ENCODE measurements around the gene PRKCH. TPM values are rescaled to one million over a fixed set of nuclear protein-coding genes. Genes with fewer than 3 reads are reported as not detected.
A peak's percentile ranks its signal among the peaks of the same experiment; 100 is the strongest.
"Not testable (repeated sequence)": the region's sequence is repeated elsewhere in the genome, so short reads cannot be mapped to it uniquely, and the experiment has no call there.

PRKCH gene
- total RNA-seq, 1 experiment from 2014 or later = 5.0 TPM

DNA sequence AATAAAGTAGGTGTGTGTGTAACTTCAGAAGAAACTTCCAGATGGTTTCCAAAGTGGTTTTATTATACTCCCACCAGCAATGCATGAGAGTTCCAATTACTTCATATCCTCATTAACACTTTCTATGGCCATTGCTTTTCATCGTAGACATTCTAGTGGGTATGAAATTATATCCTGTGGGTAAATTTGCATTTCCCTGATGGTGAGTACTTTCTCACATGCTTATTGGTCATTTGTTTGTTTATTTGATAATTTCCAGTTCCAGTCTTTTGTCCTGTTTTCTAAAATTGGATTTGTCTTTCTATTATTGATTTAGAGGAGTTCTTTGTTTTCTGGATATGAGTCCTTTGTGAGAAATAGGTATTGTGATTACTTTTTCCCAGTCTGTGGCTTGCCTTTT, 70.9 kb downstream of the PRKCH start:
- DNase-seq (ENCODE audit: low spot score) = no peak

DNA sequence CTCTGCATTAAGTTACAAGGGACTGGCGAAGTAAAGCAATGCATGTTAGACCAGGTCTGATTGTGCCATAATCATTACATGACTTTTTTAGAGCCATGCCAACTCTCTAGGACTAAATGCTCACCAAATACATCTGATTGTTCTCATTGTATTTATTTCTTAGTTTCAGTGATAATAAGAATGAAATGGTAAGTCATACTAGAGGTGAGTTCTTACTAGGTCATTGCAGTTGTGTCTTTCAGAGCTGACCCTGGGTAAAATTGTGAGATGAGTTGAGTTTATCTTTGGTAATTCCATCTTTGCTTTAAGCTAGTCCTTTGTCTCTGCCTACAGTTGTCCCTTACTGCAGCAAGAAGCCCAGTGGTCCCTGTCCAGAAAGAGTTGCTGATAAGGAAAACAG, 73.2 kb downstream of the PRKCH start:
- DNase-seq (ENCODE audit: low spot score) = no peak

DNA sequence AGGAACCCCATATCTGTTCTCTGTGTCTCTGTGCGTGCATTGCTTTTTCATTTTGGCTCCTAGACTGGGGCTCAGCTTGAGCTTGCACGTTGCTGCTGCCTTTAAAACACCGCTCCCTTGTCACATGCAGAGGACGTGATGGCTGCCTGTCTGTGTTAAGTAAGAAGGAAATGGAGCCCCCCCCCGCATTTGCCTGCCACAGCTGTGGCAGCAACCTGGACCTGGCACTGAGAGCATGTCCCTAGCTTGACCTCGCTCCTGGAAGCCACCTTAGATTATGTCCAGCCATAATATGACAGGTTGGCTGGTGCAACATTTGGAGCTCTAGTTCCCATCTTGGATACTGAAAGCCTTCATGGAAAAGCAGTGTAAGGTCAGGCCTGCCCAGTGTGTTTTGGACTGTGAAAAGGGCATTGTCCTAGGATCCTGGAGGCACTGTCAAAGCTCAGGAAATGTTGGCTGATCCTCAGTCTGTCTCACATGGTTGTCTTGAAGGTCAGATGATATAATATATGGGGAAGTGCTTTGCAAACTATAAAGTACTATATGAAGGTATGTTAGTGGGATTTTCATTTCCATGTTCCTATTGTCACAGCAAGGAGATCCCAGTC, 73.8 kb downstream of the PRKCH start:
- no peak for DNase-seq (ENCODE audit: low spot score)

DNA sequence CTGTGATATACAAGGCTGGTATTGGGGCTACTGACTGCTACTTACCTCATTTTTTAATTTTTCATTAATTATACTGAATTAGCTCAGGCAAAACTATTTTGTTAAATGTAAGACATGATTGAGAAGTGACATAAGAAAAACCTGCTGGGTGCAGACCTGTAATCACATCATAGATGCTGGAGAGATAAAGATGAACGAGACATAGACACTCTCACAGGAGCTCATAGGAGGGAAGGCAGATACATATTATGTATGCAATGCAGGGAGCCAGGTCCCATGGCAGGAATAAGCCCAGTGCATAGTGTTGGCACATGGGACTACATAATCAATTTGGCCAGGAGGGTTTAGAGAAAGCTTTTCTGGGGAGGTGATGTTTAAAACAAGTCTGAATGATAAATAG, 74.9 kb downstream of the PRKCH start:
- DNase-seq (ENCODE audit: low spot score) = no peak

DNA sequence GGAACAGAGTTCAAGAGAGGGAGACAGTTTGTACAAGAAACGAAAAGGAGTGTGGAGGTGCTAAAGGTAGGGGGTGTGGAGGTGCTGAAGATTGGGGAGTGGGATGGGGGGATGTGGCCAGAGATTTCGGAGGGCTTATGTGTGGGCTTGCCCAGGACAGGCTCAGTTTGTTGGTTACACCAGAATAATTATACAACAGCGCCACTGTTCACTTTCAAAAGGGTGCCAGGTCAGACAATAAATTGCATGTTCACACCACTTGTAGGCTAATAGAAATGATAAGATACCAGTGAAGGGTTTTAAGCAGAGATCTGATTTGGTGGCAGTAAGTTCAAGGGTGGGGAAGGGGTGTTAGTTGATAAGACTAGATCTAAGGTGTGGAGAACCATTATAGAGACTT, 75.3 kb downstream of the PRKCH start:
- DNase-seq (ENCODE audit: low spot score) = no peak

DNA sequence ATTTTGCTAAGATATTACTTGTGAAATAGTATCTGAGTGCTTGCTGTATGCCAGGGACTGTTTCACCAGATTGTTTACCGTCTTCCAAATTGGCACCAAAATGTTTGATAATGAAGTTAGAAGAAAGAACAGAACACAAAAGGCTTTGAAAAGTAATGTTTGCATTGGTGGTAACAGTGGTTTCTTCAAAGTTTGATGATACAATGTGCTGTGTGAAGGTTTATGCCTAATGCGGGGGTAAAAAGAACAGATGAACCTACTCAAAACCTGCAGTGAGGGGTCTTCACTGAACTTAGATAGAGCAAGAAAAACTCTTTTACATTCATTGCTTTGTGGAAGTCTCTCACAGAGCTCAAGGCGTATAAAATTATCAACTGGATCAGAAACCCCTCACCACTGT, 76.2 kb downstream of the PRKCH start:
- DNase-seq (ENCODE audit: low spot score) = no peak

DNA sequence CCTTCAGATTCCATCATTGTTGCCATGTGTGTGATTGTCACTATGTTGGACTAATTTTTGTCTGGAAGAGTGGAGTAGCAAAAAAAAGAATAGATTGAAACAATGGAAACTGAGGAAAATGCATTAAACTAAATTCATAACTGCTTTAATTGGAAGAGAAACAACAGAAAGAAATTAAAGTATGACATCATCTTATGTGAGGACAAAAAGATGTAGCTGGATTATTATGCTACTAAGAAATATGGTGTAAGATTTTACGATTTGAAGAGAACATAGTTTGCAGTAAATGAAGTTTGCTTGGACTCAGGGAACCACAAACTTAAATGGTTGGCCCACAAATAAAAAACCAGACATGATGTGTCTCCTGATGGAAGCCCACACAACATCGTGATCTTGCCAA, 76.8 kb downstream of the PRKCH start:
- no peak for DNase-seq (ENCODE audit: low spot score)

DNA sequence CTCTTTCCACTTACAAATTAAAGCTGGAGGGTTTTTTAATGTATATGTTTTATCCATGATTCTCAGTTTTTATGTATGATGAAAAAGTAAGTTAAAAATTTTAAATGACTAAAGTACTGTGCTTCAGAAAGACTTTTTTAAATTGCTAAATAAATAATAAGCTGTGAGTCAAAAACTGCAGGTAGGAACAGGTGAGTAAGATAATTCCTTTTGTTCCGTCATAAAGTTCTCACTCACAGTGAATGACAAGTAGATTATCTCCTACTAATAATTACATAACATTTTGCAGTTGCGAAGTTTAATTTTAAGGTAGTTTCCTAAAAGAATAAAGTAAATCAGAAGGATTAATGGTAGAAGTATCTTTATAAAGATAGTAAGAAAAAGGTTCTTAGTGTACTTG, 78.0 kb downstream of the PRKCH start:
- no peak for DNase-seq (ENCODE audit: low spot score)

DNA sequence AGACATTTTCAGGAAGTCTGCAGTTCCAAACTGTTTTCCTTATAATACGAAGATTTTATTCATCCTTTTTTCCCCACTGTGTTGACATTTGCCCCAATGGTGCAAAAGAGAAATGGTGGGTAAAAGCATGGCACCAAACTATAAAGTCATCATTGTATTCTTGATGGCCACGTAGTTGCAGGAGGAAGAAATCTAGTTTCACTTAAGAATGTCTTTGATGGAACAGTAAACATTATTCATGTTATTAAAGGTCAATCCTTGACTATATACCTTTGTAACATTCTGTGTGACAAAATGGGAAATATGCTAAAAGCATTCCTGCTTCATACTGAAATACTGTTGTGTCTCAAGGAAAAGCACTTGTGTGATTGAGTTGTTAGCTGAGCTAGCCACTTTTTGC, 80.1 kb downstream of the PRKCH start:
- no peak for DNase-seq (ENCODE audit: low spot score)

DNA sequence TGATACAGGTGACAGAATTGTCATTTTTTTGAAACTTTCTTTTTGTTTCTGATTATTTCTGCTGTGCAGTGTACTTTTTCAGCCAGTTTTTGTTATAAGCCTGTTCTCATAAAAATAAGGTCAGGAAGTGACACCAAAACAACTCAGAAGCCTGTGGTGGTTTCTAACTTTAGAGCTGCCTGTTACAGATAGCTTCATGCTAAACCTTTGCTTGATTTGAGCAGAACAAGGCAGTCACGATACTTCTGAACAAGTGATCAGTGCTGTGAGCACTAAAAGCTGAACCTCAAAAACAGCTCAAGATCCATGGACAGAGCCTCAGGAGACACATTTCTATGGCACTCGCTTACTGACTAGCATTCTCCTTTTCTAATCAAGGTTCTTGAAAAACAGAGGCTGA, 82.0 kb downstream of the PRKCH start:
- no peak for DNase-seq (ENCODE audit: low spot score)

DNA sequence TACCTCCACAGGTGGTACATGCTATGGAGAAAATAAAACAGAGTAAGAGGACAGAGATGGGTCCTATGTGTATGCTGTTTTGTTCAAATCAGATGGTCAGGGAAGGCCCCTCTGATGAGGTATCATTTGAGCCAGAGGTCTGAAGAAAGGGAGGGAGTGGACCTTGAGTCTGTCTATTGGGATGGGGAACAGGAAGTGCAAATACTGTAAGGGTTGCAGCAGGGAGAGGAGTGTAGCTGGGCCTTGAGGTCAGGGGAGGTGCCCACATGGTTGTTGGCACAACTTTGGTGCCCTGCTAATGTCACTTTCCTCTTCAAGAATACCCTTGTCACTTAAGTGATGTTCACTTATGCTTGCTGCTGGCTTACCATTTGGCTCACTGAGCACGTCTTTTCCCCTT, 83.3 kb downstream of the PRKCH start:
- DNase-seq (ENCODE audit: low spot score) = no peak

DNA sequence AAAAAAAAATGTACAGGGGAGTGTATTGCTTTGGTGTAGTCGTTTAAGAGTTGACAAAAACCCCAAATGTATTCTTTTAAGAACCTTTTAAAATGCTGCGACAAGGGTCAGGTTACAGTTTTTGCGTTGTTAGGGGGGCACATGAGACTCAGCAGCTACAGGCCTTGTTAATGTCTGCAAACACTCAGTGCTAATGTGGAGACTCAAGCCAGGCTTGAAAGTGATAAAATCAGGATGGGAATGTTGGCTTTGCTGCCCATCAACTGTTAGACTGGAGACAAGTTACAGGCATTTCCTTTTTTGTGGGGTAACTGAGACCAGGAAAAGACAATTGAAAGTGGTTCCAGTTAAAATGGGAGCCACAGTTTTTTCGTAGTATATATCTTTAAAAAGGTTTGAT, 84.8 kb downstream of the PRKCH start:
- no peak for DNase-seq (ENCODE audit: low spot score)

DNA sequence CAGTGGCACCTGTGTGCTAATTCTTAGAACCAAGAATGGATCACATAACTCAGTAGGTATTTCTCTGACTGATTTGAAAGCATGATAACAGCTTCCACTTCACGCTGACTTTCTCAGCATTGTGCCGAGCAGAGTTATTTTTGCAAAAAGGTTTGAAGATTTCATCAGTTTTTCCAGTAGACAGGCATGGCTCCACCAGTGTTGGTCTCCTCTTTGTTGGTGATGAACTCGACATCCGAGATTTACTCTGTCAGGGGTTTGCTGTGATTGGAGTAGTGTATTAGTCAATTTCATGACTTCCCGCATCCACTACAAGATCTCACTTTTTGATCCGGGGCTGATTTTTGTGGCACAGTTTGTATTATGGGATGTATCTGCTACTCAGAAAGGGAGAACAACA, 85.3 kb downstream of the PRKCH start:
- DNase-seq (ENCODE audit: low spot score) = no peak

DNA sequence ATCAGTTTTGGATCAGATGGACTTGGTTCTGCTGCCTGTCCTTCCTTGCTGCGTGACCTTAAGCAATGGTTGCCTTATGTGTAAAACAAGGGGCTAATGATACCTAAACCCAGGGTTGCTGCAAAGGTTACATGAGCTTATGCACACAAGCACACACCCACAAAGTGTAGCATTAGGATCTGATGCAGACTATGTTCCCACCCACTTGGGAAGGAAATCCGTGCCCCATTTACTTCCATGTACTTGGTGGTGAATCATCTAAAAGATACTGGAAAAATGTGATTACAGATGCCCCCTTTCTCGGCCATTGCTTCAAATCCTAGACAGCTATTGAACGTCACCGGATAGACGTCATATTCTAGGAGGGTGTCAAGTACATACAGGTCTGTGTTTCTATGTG, 87.1 kb downstream of the PRKCH start:
- DNase-seq (ENCODE audit: low spot score) = no peak

DNA sequence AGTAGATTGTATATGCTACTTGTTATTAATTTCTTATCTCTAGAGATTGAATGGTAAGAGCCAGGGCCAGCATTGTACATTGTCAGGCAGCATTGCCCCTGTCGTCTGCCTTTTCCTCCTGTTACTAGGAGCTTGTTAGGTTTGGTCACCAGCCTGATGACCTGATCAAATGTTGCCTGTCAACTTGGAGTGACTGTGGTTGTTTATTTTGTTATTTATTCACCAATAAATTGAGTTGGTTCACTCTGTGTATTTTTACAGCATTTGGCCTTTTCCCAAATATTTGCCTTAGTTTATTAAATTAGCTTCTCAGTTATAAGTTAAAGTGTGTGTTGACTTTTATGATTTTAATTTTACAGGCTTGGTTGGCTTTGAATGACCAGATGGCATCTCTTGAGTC, 88.4 kb downstream of the PRKCH start:
- DNase-seq (ENCODE audit: low spot score) = no peak

DNA sequence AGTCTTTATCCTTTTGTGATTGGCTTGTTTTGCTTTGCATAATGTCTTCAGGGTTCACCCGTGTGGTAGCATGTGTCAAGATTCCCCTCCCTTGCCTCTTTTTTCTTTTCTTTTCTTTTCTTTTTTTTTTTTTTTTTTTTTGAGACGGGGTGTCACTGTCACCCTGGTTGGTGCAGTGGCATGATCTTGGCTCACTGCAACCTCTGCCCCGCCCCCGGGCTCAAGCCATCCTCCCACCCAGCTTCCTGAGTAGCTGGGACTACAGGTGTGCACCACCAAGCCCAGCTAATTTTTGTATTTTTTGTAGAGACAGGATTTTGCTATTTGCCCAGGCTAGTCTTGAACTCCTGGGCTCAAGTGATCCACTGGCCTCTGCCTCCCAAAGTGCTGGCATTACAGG, 94.6 kb downstream of the PRKCH start:
- not testable (repeated sequence) for DNase-seq (ENCODE audit: low spot score)

DNA sequence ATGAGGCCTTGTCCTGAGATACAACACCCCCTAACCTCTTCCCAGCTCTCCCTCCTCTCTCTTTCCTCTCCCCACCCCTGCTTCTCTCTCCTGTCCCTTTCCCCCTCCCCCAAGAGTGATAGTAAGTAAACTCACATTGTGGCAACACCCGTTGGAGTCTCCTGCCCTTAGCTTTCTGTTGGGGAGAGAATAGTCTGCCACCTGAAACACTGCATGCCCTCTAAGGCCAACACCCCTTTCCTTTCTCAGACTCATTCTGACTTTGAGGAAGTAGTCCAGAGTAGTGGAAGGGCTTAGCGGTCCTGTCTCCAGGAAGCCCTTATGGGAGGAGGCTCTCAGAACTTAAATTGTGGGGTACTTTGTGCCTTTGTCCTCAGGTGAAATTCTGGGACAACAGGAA, 95.2 kb downstream of the PRKCH start:
- no peak for DNase-seq (ENCODE audit: low spot score)

DNA sequence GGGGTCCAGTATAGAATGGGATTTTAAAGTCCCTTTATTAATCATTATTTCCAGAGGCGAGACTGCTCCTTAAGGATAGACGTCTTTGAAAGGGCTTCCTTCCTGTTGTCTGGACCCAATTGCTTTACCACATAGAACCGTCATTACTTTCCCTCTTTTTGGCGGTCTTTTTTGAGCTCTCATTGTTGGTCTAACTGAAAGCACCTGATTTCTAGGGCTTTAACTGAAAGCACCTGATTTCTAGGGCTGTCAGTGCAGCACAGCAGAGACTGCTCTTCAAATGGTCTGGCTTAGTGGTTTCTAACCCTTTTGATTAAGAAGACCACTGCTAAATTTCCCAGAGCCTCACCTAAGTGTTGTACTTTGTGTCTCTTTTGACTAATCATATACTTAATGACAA, 95.8 kb downstream of the PRKCH start:
- no peak for DNase-seq (ENCODE audit: low spot score)

DNA sequence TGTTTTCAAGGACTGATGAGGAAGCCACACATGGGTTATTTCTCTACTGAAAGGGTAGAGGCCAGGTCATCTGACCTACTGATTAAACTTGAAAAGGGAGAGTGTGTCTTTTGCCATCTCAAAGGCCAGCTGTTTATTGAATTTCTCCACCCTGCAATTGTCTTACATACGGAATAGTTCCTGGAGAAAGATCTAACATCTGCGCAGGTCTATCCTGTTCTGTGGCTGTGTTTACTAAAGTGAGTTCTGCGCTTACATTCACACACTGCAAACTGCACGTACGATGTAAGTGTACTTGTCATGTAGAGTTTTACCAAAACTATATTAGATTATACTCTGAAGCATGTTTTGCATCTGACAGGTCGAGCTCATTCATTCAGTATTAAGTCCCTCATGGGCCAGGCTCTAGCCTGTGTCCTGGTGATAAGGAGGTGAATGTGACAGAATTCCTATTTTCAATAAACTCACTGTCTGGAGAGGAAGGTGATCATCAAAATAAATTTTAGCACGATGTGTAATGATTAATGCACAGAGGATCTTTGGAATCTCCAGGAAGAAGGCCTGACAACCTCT, 96.6 kb downstream of the PRKCH start:
- no peak for DNase-seq (ENCODE audit: low spot score)

DNA sequence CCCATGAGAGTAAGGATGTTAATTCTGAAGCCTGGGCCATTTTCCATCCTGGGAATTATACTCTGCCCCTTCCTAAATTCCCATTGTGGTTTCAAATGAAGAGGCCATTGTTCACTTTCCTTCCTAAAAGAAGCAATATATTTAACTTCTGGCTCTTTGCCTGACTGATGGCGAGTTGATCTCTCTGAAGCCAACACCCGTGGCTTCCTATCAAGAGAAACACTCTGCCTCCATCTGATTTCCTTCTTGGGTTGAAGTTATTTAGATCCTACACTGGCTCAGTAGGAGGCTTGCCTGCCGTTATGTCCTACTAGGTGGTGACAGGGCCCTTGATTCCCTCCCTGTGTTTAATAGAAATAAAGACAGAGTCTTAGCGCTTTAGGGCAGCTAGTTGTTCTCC, 97.4 kb downstream of the PRKCH start:
- no peak for DNase-seq (ENCODE audit: low spot score)

DNA sequence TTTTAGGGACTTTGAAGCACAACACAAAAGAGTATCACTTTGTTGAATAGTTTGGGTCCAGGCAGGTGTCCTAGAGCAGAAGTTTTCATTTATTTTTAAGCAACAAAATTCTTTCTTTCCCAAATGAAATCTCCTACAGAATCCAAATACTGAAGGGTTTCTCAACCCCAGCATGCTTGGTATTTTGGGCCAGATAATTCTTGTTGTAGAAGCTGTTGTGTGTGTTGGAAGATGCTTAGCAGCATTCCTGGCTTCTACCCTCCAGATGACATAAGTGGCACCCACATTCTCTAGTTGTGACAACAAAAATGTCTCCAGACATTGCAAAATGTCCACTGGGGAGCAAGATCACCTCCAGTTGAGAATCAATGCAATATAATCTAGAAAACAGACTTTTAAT, 97.8 kb downstream of the PRKCH start:
- no peak for DNase-seq (ENCODE audit: low spot score)

DNA sequence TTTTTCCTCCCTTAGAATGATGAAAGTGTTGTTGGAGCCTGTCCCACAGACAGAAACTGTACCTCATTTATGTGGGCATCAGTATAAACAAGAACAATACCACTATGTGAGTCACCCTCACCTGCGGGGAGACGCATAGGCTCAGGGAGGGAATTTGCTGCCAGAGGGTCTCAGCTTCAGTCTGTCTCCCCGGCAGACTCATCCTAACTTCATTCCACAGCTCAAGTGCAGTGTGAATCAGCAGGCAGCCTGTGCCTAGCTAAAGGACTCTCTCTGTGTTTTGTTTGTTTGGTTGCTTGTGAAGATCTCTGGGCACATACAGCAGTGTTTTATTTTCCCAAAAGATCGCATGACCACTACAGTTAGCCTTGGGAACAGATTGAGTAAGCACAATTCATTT, 98.9 kb downstream of the PRKCH start:
- DNase-seq (ENCODE audit: low spot score) = peak; percentile 74

DNA sequence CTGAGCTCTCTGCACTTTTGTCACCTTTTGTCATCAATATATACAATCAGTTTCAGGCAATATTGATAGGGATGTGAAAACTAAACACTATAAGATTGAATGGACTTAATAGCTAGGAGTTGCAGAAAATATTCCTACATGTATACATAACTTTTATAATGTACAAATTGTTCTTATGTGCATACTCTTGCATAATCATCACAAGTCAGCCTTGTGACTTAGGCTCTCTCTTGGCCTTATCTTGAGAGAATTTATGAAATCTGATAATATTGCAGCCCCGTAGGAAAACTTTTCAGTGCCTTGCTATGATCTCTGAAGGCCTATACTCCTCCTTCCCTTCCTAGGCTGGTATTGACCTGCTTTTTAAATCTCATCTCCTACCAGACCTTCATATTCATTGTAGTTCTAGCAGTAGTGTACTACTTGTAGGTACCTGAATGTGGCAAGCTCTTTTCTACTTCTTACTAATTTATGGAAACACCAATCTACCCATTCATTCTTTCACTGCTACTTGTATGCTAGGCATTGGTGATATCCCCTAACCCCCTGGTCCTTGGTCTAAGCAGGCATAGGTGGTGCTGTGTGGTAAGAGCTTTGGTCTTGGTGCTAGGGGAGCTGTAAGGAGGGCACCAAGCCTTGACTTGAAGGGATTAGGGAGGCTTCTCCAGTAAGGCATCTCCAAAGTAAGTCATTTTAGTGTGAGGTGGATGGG, 100.0 kb downstream of the PRKCH start:
- no peak for DNase-seq (ENCODE audit: low spot score)

DNA sequence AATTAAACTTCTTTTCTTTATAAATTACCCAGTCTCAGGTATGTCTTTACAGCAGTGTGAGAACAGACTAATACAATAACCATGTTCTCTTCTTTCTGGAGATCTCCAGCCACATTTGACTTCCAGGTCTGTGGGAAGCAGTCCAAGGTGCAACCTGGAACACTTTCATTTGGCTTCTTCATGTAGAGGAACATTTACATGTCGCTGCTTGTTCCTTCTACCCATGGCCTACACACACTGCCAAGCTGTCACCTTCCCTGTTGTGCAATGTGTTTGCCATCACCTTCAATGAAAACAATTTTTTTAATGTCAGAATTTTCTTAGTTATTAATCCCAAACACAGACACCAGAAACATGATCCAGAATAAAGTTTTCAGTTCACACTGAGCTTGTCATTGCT, 104.7 kb downstream of the PRKCH start:
- DNase-seq (ENCODE audit: low spot score) = no peak

Measured in H4 (cell line).